Amniotic stem cell (primary cell): Measurements from ENCODE around the gene NPY.
"Not testable (repeated sequence)": the region's sequence is repeated elsewhere in the genome, so short reads cannot be mapped to it uniquely, and the experiment has no call there.

ENCODE experiments used
- DNase-seq: peaks from one replicate; lab custom pipeline; 2025; lab: John Stamatoyannopoulos, UW

NPY gene

GRCh38 chr7:24283897-24284698 lies at the start of gene NPY:
Gene NPY (plus strand): TSS chr7:24284190. CDS start chr7:24285241, 1,051 bp downstream.
- no peak for DNase-seq

GRCh38 chr7:24239260-24239659 lies 44.7 kb upstream of the NPY start:
- DNase-seq = no peak

GRCh38 chr7:24241206-24241605 lies 42.8 kb upstream of the NPY start:
- no peak for DNase-seq

DNA sequence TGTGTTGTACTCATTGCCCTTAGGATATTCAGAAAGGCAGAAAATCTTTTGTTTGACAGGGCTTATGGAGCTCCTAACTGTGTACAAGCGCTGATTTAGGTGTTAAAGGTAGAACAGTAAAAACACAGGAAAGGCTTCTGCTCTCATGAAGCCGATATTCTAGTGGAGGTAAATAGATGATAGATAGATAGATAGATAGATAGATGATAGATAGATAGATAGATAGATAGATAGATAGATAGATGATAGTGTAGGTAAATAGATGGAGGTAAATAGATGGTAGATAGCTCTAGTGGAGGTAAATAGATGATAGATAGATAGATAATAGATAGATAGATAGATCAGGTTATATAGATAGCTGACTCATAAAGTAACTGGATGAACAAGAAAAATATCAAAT lies 39.4 kb upstream of the NPY start:
- no peak for DNase-seq

- no peak for DNase-seq
Observed at GRCh38 chr7:24245362-24245761, 38.6 kb upstream of the NPY start.

DNA sequence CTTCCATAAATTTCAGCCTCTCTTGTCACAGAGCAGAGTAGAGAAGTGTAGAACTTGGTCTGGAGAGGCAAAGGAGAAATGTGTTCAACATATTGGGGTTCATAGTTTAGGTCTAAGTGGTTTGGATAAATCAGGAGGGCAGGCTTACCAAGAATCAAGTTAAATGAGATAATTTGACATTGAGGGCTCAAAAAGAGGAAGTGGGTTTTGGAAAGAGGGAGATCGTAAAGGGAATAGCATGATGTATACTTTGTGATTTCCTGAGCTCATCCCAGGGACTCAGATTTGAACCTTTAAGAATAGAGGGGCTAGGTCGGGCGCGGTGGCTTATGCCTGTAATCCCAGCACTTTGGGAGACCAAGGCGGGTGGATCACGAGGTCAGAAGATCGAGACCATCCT lies 34.7 kb upstream of the NPY start:
- no peak for DNase-seq

GRCh38 chr7:24251568-24251967 lies 32.4 kb upstream of the NPY start:
- no peak for DNase-seq

DNA sequence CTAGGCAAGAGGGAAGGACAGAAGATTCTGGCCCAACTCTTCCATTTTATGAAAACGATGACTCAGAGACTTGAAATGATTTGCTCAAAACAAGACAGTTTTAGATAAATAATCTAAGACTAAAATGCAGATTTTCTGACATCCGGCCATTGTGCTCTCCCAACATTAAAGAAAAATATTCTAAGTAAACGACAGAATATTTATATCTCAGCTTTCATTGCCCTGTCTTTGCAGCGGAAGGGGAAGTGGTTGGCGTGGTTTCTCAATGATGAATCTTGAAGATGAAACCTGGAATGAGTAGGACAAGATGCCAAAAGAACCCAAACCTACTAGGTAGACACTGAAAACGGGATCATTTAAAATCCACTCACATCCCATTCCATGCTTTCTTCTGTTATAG lies 28.9 kb upstream of the NPY start:
- no peak for DNase-seq

DNA sequence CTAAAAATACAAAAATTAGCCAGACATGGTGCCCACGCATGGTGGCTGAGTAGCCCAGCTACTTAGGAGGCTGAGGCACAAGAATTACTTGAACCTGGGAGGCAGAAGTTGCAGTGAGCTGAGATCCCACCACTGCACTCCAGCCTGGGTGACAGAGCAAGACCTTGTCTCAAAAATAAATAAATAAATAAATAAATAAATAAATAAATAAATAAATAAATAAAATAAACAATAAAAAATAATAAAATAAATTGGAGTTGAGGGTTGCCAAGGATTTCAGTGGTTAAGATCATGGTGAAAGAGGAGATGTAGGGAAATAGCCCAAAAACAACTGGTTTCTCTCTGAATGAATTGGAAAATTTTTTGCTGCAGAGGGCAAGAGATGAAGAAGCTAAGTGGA lies 25.7 kb upstream of the NPY start:
- DNase-seq = not testable (repeated sequence)

DNA sequence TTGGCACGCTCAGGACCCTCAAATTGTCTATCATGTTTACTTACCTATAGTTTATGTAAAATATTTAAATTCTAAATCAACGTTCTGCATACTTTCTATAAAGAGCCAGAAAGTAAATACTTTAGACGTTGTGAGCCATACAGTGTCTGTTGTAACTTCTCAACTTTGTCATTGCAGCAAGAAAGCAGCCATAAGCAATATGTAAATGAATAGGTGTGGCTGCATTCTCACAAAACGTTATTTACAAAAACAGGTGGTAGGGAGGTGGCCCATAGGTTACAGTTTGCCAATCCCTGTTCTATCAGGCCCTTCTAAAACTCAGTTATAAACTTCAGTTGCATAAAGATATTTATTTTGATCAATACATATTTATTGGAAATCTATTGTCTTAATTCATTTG lies 12.1 kb upstream of the NPY start:
- no peak for DNase-seq

DNA sequence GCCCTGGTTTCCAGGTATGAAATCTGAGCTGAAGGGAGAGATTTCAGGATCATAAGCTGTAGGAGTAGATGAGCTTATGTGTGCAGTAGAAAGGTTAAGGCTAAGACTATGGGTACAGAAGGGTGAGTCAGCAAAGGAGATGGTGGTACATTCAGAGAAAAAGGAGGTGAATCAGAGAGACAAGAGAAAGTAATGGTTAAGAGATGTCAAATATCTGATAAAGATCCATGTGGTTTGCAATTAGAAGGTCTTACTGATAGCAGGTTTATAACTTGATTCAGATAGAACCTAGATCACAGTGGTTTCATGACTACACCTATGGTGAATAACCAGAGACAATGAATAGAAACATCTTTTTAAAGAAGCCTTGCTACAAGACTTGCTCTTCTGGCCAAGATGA lies 4.5 kb upstream of the NPY start:
- no peak for DNase-seq

- DNase-seq = no peak
Observed at GRCh38 chr7:24283554-24283896, 465 bp upstream of the NPY start.

DNA sequence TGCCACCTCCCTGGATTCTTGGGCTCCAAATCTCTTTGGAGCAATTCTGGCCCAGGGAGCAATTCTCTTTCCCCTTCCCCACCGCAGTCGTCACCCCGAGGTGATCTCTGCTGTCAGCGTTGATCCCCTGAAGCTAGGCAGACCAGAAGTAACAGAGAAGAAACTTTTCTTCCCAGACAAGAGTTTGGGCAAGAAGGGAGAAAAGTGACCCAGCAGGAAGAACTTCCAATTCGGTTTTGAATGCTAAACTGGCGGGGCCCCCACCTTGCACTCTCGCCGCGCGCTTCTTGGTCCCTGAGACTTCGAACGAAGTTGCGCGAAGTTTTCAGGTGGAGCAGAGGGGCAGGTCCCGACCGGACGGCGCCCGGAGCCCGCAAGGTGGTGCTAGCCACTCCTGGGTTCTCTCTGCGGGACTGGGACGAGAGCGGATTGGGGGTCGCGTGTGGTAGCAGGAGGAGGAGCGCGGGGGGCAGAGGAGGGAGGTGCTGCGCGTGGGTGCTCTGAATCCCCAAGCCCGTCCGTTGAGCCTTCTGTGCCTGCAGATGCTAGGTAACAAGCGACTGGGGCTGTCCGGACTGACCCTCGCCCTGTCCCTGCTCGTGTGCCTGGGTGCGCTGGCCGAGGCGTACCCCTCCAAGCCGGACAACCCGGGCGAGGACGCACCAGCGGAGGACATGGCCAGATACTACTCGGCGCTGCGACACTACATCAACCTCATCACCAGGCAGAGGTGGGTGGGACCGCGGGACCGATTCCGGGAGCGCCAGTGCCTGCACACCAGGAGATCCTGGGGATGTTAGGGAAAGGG lies 913 bp downstream of the NPY start:
- no peak for DNase-seq

GRCh38 chr7:24290004-24290641 lies 6.1 kb downstream of the NPY start:
- DNase-seq = peak; percentile 3

DNA sequence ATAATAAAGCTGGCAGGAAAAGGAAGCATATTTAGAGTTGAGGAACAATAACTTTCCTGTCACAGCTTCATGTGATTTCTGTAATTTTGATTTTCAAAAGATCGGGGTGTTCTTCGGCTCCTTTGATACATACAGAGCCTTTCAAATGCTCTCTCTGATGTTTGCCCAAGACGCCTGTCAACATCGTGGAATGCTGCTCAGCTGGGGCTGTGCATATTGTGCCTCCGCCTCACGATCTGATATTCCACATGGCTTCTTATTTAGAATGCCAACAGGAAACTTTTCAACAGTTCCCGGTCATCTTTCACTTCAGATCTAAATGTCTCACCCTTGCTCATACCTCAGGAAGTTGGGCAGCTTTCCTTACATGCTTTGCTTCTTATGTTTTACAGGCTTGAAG lies 7.3 kb downstream of the NPY start:
- DNase-seq = no peak

DNA sequence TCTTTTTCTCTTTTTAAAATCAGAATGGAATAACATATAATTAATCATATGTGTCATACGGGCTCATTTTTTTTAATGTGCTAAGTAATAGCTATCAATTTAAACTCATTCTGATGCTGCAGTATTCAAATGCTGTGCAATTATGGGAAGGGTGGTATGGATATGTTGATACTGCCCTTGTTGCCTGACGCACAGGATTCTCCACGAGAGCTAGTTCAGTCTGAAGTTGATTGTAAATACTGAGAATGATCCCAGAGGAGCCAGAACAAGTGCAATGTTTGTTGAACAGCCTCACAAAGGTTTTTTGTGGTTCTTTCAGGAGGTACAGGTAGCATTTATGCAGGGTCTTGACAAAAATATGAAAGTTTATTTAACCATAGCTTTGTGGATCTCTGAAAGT lies 13.4 kb downstream of the NPY start:
- DNase-seq = no peak

- DNase-seq = no peak
Observed at GRCh38 chr7:24298696-24299095, 14.7 kb downstream of the NPY start.

DNA sequence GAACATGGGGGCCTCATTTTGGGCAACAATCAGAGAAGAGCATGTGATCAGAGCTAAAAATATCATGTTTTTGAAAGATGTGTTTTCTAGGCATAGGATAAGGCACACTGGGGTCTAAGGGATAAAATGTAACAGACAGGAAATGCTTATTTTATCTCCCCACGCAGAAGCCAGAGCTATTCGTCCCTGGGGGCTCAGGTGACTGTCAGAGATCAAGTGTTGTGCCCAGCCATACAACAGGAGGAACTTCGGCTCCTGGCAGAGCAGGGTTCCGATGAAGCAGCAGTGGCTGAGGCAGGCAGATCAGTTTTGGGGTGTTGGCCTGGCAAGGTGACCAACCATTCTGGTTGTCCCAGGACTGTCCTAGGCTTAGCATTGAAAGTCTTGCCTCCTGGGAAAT lies 15.2 kb downstream of the NPY start:
- no peak for DNase-seq

GRCh38 chr7:24301703-24302102 lies 17.7 kb downstream of the NPY start:
- no peak for DNase-seq

DNA sequence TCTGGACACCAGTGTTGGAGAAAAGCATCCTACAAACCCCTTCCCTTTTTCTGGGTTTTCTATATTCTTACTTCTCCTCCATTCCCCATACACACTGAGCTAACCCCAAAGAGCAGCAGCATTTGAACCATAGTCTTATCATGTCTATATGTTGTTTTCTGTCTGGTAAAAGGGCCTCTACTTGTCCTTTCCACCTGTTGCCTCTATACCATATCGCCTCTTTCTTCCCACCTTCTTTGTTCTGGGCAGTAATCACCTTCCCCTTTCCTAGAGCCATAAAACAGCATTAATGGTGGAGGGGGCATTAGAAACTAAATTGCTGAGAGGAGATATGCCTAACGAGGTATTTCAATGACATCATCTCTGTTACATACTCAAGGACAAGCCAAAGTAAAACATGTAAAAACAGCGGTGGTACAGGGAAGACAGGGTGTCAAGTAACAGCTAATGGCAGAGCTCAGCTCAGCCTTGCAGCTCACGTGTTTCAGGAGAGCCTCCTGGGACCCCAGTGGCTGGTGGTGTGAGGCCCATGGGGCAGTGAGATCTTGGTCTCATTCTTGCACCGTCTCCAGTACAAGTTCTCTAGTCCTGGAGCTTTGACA lies 20.6 kb downstream of the NPY start:
- no peak for DNase-seq

DNA sequence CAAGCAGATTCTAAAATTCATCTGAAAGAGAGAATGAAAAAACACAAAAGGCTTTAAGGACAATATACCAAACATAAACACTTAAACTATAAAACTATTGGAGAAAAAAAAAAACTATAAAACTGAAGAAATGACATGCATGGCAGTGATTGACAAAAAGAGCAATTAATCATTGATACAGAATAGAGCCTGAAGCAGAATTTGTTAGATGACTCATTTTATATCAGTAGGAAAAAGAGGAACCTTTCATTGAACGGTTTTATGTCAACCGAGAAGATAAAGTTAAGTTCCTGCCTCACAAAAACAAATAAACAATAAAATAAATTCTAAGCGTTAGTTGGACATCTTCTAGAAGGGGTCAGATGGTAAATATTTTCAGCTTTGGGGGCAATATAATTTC lies 23.3 kb downstream of the NPY start:
- DNase-seq = no peak

- DNase-seq = no peak
Observed at GRCh38 chr7:24312588-24312987, 28.6 kb downstream of the NPY start.

DNA sequence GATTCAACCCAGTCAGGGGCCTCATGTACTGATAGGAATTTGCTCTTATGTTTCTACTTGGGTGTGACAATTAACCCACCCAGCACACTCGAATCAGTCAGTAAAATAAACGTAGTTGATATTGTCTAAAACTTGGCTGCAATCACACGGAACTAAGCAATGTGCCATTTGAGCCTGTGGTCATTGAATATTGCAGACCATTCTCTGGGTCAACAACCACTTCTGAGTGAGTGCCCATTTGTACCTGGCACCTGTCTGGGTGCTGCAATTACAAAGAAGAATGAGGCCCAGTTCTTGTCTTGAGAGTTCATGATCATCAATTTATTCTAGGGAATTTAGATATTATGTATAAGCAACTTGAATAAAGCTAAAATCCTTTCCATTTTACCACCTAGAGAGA lies 29.8 kb downstream of the NPY start:
- no peak for DNase-seq
